Measurements from ENCODE around the gene RNF133. TPM values are rescaled to one million over a fixed set of nuclear protein-coding genes. Genes with fewer than 3 reads are reported as not detected.

RNF133 gene
- total and polyA plus RNA-seq, 7 donors = 0.06 to 0.55 (median 0.43) TPM; not detected in 3

GRCh38 chr7:122652876-122653275 is 46.0 kb downstream of the RNF133 start:
- Histone ChIP-seq H3K4me1 (no peaks in the 10 kb centered on the region), H3K27ac (no peak overlapping the region), H3K36me3 (no peaks in the 10 kb centered on the region), H3K27me3 (no peaks in the 10 kb centered on the region), H3K9me3 (no peaks in the 10 kb centered on the region), H3K4me3 (no peak overlapping the region)
- WGBS, 2 donors = 39 to 57% methylated on average over 4 of the region's 4 CpGs
- no peak for DNase-seq
- intact Hi-C loops (cut with DNase I) = no loop called here
- TF ChIP-seq CTCF (IDR thresholded peaks at IDR 0.05) = no peak

GRCh38 chr7:122651451-122651850 is 47.5 kb downstream of the RNF133 start:
- 78 to 92% methylated on average over 2 of the region's 2 CpGs for WGBS, 2 donors
- Histone ChIP-seq H3K27ac (no peak overlapping the region), H3K4me3 (no peak overlapping the region), H3K36me3 (no peaks in the 10 kb centered on the region), H3K4me1 (no peaks in the 10 kb centered on the region), H3K9me3 (no peaks in the 10 kb centered on the region), H3K27me3 (no peaks in the 10 kb centered on the region)
- TF ChIP-seq CTCF (IDR thresholded peaks at IDR 0.05) = no peak
- no peak for TF ChIP-seq POLR2AphosphoS5 (IDR thresholded peaks at IDR 0.05)
- no peak for TF ChIP-seq EP300 (IDR thresholded peaks at IDR 0.05)
- TF ChIP-seq POLR2A (IDR thresholded peaks at IDR 0.05) = no peak
- no peak for DNase-seq
- intact Hi-C loops (cut with DNase I) = no loop called here

Small RNA genes lying within 50 kb of the gene (small RNA-seq; reads per million reads assigned to genes)
- 0 reads per million in 3 donors for gene AC006463.1

Other genes with a start within 250 kb of the RNF133 start
- gene RNF148, start 3.8 kb upstream of the RNF133 start, total RNA-seq = 1 to 10 TPM in 2 of 4 donors, under 1 TPM in 1, not detected in 1; 0.36 to 1.4 (median 1.2) TPM
- under 1 TPM in 1 of 3 donors, not detected in 2; 0.09 TPM for gene RNF148, start 3.8 kb upstream of the RNF133 start, polyA plus RNA-seq
- gene CADPS2, start 187.3 kb upstream of the RNF133 start, total RNA-seq = 10 to 100 TPM in 2 of 4 donors, 1 to 10 TPM in 2; 7.2 to 13.0 (median 10.4) TPM
- gene CADPS2, start 187.3 kb upstream of the RNF133 start, polyA plus RNA-seq = 1 to 10 TPM; 4.7 to 9.5 (median 5.4) TPM